ENCODE measurements around the gene OR13C8.

- TF ChIP-seq CTCF (IDR thresholded peaks at IDR 0.05) (no peak), POLR2A (IDR thresholded peaks at IDR 0.05) (no peak), EP300 (IDR thresholded peaks at IDR 0.05) (no peak)
Observed at GRCh38 chr9:104536756-104537155, 32.2 kb upstream of the OR13C8 start, which contains the start of gene OR13C3.

All from tibial nerve (tissue), 4 donors.